Measurements from ENCODE around the gene DNPH1. TPM values are rescaled to one million over a fixed set of nuclear protein-coding genes. Genes with fewer than 3 reads are reported as not detected.

DNPH1 gene
- total and polyA plus RNA-seq, 9 of the 15 experiments (the other 6 are each of a cell fraction or from before 2014, with no cell fraction given) = 7.3 to 300 (median 68.7) TPM

DNA sequence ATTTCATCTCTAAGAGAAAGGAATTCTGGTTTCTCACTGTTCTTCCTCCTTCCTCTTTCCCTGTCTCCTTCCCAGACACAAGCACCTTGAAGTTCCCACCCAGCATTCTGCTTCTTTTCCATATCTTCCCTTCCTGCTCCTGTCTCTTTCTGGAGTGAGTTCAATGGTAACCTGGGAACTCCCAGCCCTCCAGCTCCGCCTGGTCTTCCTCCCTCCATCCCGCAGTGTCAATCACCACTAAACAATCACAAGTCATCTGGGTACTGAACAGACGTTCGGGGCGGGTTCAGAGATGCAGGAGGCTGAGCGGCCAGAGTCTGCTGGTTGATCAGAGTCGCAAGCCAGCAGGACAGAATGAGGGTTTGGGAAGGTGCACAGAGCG, 21.7 kb upstream of the DNPH1 start:
- 1% methylated on average over 8 of the region's 8 CpGs for WGBS (ENCODE audit: insufficient coverage, low coverage, missing lambda C conversion rate)
- no peak for FAIRE-seq

More for the DNA sequence above, 21.7 kb upstream of the DNPH1 start:
- Histone ChIP-seq H3K79me2 (ENCODE audit: control insufficient read depth, insufficient read depth, low read length) (no peaks in the 10 kb centered on the region), H3K9me3 (replicated peaks; ENCODE audit: control insufficient read depth, insufficient read depth, low read depth, low read length) (no peaks in the 10 kb centered on the region), H3K9me1 (ENCODE audit: control insufficient read depth, insufficient read depth, low read length) (no peaks in the 10 kb centered on the region), H3K36me3 (ENCODE audit: control insufficient read depth, insufficient read depth, low read length) (no peaks in the 10 kb centered on the region), H3K4me3 (no peak overlapping the region), H3K4me2 (ENCODE audit: insufficient read depth, low read length) (no peak overlapping the region), H3K27ac (ENCODE audit: extremely low read depth, low read depth, low read length) (no peak overlapping the region), H2AFZ (ENCODE audit: low read depth, low read length) (no peak overlapping the region), H3K4me1 (replicated peaks in 1 of 2; ENCODE audit: control insufficient read depth in 2 of 2, insufficient read depth in 2 of 2, low read length in 2 of 2) (peaks cover 10 to 20% of the 10 kb centered on the region in 2 experiments), H4K20me1 (replicated peaks; ENCODE audit: control insufficient read depth, insufficient read depth, low read length) (peaks cover 21% of the 10 kb centered on the region), H3K9ac (ENCODE audit: insufficient read depth in 1 of 2, low read depth in 2 of 2, low read length in 2 of 2) (peak overlapping the region in 1 of 2 experiments; percentile 64; a peak in 1 of 4 replicates), H3K27me3 (ENCODE audit: control insufficient read depth in 2 of 2, insufficient read depth in 2 of 2, low read length in 2 of 2) (peaks cover 60 to 84% of the 10 kb centered on the region in 2 experiments)
- in situ Hi-C loops (cut with MboI) = no loop called here
- POLR2A ChIA-PET = no interaction called here
- no TSS peak for BruUV-seq (replicated peaks)
- peak in 1 of 4 experiments; percentile 22 for DNase-seq (ENCODE audit: extremely low read depth in 1 of 4, low spot score in 3 of 4)
- no peak for ATAC-seq
- TF ChIP-seq, protein P1, sequence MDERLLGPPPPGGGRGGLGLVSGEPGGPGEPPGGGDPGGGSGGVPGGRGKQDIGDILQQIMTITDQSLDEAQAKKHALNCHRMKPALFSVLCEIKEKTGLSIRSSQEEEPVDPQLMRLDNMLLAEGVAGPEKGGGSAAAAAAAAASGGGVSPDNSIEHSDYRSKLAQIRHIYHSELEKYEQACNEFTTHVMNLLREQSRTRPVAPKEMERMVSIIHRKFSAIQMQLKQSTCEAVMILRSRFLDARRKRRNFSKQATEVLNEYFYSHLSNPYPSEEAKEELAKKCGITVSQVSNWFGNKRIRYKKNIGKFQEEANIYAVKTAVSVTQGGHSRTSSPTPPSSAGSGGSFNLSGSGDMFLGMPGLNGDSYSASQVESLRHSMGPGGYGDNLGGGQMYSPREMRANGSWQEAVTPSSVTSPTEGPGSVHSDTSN (CRISPR knock-in tag; IDR thresholded peaks at IDR 0.05; ENCODE audit: low read depth) = no peak
- TF ChIP-seq, protein P1 (tag; conservative IDR thresholded peaks at IDR 0.05; ENCODE audit: low read depth) = peak; percentile 65
- TF ChIP-seq ZNF184 (CRISPR knock-in tag; IDR thresholded peaks at IDR 0.05) (no peak), ZNF644 (tag; IDR thresholded peaks at IDR 0.05; ENCODE audit: low read depth) (no peak), DNMT1 (IDR thresholded peaks at IDR 0.05) (no peak), NBN (IDR thresholded peaks at IDR 0.05; ENCODE audit: low read depth) (no peak), PCBP1 (IDR thresholded peaks at IDR 0.05; ENCODE audit: low read depth, low read length, poor library complexity, severe bottlenecking) (no peak), MEIS2 (IDR thresholded peaks at IDR 0.05; ENCODE audit: partially characterized antibody) (peak; percentile 49)
- TF ChIP-seq, protein P2, sequence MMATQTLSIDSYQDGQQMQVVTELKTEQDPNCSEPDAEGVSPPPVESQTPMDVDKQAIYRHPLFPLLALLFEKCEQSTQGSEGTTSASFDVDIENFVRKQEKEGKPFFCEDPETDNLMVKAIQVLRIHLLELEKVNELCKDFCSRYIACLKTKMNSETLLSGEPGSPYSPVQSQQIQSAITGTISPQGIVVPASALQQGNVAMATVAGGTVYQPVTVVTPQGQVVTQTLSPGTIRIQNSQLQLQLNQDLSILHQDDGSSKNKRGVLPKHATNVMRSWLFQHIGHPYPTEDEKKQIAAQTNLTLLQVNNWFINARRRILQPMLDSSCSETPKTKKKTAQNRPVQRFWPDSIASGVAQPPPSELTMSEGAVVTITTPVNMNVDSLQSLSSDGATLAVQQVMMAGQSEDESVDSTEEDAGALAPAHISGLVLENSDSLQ (IDR thresholded peaks at IDR 0.05) = peak; percentile 93
- intact Hi-C loops (cut with micrococcal nuclease) = no loop called here
- CTCF ChIA-PET (ENCODE audit: low intra/inter-chr PET ratio) = interaction anchor here (1.0 kb wide), 1 partner anchor 256 kb away, joined by 3 read pairs; no protein-coding TSS in a partner anchor
